Fibroblast of villous mesenchyme (primary cell): ENCODE measurements around the gene P2RY6. TPM values are rescaled to one million over a fixed set of nuclear protein-coding genes. Genes with fewer than 3 reads are reported as not detected.

Source experiments
- DNase-seq: peaks from one replicate; pipeline ENCODE4 v3.0.0-alpha.2; 2010; ENCODE audit warnings: low read depth
- H3K4me3 ChIP-seq: 2 replicates; pipeline ENCODE4 v1.5.1; 2011; ENCODE audit warnings: low read depth, mild to moderate bottlenecking, low read length
- total RNA-seq: library from RNA; depleted of rRNA; stranded (reverse); fragments of >200 nt; gene quantifications from 2 replicates; pipeline ENCODE4 v1.2.3, GENCODE V29; 2012
- TF ChIP-seq, protein P1 (sequence below): IDR thresholded peaks from 2 replicates; pipeline ENCODE4 v1.5.1; 2012; ENCODE audit warnings: low read depth, mild to moderate bottlenecking, low read length; ENCODE audit not compliant: insufficient read depth

Gene P2RY6
- total RNA-seq, 1 donor: not detected

DNA sequence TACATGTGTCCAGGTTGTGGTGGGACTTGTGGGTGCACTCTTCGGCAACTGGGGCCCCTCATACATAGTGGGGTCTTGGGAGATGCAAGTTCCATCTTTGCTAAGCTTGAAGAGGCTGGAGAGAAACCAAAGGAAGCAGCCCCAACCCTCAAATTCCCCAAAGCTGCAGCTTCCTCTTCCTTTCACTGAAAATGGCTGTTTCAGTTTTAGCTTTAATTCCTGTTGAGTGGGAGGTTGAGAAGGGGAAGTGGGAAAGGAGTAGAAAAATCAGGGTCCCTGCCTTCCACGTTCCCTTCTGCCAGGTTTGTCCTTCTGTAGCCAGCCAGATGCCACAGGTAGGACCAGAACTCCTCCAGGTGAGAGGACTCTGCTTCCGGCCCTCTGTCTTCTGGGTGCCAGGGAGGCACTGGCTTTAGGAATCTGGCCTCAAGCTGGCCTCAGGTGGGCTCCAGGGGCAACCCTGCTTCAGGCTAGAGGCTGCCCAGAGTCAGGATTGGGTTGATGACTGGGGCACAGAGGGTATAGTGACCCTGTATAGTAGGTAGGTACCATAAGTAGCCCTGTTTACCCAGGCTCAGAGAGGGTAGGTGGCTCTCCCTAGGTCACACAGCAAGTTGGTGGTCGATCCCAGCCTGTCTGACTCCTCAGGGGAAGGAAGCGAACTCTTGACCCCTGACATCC is 16.2 kb downstream of the P2RY6 start:
- TF ChIP-seq, protein P1, sequence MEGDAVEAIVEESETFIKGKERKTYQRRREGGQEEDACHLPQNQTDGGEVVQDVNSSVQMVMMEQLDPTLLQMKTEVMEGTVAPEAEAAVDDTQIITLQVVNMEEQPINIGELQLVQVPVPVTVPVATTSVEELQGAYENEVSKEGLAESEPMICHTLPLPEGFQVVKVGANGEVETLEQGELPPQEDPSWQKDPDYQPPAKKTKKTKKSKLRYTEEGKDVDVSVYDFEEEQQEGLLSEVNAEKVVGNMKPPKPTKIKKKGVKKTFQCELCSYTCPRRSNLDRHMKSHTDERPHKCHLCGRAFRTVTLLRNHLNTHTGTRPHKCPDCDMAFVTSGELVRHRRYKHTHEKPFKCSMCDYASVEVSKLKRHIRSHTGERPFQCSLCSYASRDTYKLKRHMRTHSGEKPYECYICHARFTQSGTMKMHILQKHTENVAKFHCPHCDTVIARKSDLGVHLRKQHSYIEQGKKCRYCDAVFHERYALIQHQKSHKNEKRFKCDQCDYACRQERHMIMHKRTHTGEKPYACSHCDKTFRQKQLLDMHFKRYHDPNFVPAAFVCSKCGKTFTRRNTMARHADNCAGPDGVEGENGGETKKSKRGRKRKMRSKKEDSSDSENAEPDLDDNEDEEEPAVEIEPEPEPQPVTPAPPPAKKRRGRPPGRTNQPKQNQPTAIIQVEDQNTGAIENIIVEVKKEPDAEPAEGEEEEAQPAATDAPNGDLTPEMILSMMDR: no peak
- H3K4me3 ChIP-seq: no peak overlapping the region
- no peak for DNase-seq

DNA sequence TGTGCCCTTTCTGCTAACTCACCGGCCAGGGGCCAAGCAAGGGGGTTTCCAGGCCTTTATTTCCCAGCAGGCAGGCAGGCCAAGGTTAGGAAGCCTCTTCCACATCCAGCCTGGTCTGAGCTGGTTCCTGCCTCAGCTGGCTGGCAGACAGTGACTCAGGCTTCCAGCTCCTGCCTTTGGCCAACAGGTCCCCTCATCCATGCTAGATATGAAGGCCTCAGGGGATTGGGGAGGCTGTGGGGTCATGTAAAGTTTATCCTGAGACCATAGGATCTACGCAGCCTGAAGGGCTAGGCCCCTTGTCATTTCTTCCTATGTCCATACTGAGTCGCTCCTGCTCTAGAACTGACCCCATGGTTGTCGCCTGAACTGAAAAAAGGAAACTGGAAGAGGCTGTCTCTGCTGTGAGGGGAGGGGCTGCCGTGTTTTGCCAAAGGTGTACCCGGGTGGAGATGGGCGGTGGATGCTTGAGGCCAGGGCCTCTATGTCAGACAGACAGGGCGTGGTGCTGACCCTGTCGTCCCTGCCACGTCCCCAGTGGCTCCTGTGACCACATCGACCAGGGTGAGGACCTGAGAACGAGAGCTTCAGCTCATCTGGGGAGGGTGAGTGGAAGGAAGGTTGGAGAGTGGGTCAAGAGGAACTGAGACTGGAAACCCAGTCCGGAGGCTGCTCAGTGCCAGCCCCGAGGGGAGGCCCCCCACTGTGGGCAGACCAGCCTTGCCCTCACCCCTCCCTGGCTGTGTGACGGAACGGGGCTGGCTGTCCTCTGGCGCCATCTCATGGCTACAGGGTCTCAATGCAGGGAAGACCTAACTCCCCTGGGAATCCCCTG is 17.0 kb downstream of the P2RY6 start:
- TF ChIP-seq, protein P1: peak; percentile 98
- peak; percentile 67 for DNase-seq
- peak overlapping the region; percentile 10 for H3K4me3 ChIP-seq

DNA sequence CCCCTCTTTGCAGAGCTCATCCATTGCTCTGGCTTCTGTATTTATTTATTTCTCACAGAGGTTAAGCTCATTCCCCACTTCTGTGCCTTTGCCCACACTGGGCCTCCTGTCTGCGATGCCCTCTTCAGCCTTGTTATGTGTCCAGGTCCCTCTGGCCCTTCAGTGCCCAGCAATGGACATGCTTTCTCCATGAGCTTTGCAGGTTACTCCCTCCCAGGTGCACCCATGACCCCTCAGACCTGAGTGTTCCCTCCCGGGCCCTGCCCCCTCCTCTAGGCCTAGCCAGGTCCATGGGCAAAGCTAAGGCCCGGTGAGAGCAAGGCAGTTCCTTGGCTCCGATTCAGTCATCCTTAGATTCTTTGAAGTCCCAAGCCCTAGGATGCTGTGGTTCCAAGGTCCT is 18.4 kb downstream of the P2RY6 start:
- no peak for DNase-seq
- H3K4me3 ChIP-seq: no peak overlapping the region
- TF ChIP-seq, protein P1: no peak

DNA sequence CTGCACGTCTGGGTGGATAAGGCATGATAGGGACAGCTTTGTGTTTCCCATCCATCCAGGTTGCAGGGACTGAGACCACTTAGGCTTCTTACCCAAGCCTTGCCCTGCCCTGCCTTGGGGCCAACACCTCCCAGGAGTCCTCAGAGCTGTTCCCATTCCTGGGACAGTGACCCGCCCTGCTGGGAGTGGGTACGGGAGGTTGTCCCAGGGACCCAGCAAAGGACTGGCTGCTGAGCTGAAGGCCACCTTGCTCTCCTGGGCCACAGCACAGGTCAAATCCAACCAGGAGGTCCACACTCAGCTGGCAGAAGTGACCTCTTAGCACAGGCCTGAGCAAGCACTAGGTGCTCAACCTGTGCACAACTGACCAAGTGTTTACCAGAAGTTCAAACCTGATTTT is 19.1 kb downstream of the P2RY6 start:
- TF ChIP-seq, protein P1: no peak
- H3K4me3 ChIP-seq: no peak overlapping the region
- no peak for DNase-seq

DNA sequence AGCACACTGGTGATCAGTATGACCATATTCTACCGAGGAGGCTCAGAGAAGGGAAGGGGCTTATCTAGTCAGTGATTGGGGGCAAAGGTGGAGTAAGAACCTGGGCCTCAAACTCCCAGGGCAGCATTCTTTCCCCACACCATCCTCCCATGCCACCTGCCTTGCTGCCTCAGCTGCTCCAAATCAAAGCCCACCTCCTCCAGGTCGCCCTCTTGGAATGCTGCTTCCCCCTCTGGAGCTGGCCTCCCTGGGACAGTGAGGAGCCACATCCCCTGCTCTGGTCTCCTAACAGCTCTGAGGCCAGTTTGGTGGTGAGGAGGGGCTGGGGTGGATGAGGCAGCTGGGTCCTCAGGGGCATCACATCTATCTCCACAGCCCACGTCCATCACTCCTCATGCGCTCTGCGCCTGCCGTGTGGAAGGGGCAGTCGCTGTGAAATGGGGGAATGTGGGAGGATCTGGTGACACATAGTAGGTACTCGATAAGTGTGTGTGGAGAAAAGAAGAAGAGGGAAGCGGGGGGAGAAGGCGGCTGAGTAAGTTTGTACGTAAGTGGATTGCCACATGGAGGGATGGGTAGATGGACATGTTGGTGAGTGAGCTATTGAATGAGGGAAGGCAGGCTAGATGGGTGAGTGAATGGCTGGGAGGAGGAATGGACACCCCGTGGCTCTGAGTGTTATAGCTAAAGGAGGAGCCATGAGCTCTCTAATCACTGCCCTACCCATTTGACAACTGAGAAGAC is 19.8 kb downstream of the P2RY6 start:
- DNase-seq: no peak
- TF ChIP-seq, protein P1: no peak
- no peak overlapping the region for H3K4me3 ChIP-seq

DNA sequence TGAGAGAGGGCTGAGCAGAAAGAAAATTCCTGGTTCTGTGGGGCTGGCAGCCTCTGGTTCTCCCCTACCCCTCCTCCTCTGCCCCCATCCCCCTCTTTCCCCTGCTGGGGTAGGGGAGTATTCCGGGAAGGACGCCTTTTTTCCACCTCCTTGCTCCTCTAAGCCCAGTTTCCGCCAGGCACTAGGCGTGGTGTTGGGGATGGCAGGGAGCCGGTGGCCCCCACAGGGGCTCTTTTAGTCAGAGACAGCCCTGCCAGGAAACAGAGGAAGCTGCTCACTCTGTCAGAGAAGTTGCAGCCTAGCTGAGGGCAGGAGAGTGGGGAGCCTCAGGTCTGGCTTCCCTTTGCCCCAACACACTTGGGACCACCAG is 20.4 kb downstream of the P2RY6 start:
- TF ChIP-seq, protein P1: no peak
- no peak overlapping the region for H3K4me3 ChIP-seq
- DNase-seq: no peak
